ENCODE data around the gene UTP11. TPM values are rescaled to one million over a fixed set of nuclear protein-coding genes. Genes with fewer than 3 reads are reported as not detected.

Gene UTP11
- total RNA-seq, 2 experiments from 2014 or later = 40.1 to 43.8 TPM

- TF ChIP-seq EZH2phosphoT487 (IDR thresholded peaks at IDR 0.05; ENCODE audit: borderline replicate concordance, low read depth, low read length) = no peak
- TF ChIP-seq, protein P1, sequence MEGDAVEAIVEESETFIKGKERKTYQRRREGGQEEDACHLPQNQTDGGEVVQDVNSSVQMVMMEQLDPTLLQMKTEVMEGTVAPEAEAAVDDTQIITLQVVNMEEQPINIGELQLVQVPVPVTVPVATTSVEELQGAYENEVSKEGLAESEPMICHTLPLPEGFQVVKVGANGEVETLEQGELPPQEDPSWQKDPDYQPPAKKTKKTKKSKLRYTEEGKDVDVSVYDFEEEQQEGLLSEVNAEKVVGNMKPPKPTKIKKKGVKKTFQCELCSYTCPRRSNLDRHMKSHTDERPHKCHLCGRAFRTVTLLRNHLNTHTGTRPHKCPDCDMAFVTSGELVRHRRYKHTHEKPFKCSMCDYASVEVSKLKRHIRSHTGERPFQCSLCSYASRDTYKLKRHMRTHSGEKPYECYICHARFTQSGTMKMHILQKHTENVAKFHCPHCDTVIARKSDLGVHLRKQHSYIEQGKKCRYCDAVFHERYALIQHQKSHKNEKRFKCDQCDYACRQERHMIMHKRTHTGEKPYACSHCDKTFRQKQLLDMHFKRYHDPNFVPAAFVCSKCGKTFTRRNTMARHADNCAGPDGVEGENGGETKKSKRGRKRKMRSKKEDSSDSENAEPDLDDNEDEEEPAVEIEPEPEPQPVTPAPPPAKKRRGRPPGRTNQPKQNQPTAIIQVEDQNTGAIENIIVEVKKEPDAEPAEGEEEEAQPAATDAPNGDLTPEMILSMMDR (conservative IDR thresholded peaks at IDR 0.05; ENCODE audit: low read length) = no peak
- no peaks in the 10 kb centered on the region for H3K79me2 ChIP-seq (ENCODE audit: insufficient read depth, low read depth, low read length)
- POLR2A ChIA-PET = no interaction called here
Observed at GRCh38 chr1:38004284-38005108, 8.0 kb upstream of the UTP11 start.

DNA sequence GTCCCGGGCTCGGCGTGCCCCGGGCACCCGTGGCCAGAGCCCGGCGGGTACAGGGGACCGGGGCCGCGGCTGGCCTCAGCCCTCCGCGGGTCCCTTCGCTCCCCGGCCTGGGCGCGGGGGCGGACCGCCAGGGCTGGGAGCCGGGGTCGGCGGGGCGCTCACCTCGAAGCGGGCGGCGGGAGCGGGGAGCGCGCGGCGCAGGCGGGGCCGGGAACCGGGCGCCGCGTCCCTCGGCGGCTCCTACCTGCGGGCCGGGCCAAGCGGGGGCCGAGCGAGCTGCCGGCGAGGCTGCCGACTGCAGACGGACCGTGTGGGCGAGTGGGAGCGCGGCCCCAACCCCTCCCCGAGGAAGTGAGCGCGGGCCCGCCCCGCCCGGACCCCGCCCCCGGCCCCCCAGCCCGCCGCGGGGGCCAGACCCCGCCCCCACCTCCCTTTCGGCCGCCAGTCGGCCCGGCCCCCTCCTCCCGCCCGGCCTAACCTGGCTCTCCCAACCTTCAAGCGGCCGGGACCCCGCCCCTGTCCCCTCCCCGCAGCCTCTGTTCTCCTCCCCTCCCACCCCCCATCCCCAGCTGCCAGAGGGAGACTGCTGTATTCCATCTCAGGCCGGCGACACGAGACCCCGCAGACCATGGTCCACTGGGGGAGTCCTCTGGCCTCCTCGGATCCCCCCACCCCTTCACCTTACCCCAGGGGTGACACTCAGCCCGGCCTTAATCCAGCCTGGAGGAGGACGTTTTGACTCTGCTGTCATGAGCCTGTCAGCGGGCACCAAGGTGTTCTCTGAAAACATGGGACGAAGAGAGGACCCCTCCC, 7.1 kb upstream of the UTP11 start, which contains the start of gene FHL3:
FHL3 (minus strand) TSS at position 320 of the 813 bp plus-strand sequence. CDS start 6,102 bp downstream, outside the sequence.
- Histone ChIP-seq H3K9me2 (ENCODE audit: insufficient read depth, low read length) (no peaks in the 10 kb centered on the region), H3K4me3 (ENCODE audit: low read depth, low read length, poor library complexity, severe bottlenecking) (no peak within 1 kb of the TSS), H3K4me2 (ENCODE audit: low read length) (peak within 1 kb of the TSS; percentile 46; the same call in 1 of the 2 replicates), H4K20me1 (ENCODE audit: insufficient read depth, low read length) (no peaks in the 10 kb centered on the region), H3K9me3 (ENCODE audit: low read length) (no peaks in the 10 kb centered on the region), H3K79me2 (ENCODE audit: insufficient read depth, low read depth, low read length) (no peaks in the 10 kb centered on the region), H3K27ac (ENCODE audit: low read depth, low read length, poor library complexity, severe bottlenecking) (no peak within 1 kb of the TSS), H3K4me1 (ENCODE audit: insufficient read depth, low read length, poor library complexity, severe bottlenecking) (peaks cover 23% of the 10 kb centered on the region), H2AFZ (ENCODE audit: low read length) (peak within 1 kb of the TSS; percentile 69), H3K36me3 (ENCODE audit: insufficient read depth, low read length) (no peaks in the 10 kb centered on the region)
- TF ChIP-seq EZH2phosphoT487 (IDR thresholded peaks at IDR 0.05; ENCODE audit: borderline replicate concordance, low read depth, low read length) = no peak
- TF ChIP-seq, protein P1 (conservative IDR thresholded peaks at IDR 0.05; ENCODE audit: low read length) = no peak
- BruUV-seq (replicated peaks) = no TSS peak
- ChIA-PET CTCF (ENCODE audit: unreplicated experiment) (no interaction called here), POLR2A (no interaction called here)
- DNase-seq (ENCODE audit: low spot score) = no peak
- intact Hi-C loops (cut with micrococcal nuclease; ENCODE audit: unreplicated experiment) = no loop called here

More at GRCh38 chr1:38004284-38005108, 8.0 kb upstream of the UTP11 start:
- CTCF ChIA-PET (ENCODE audit: unreplicated experiment) = no interaction called here
- Histone ChIP-seq H3K9me3 (ENCODE audit: low read length) (no peaks in the 10 kb centered on the region), H4K20me1 (ENCODE audit: insufficient read depth, low read length) (no peaks in the 10 kb centered on the region), H3K4me2 (ENCODE audit: low read length) (peak overlapping the region; percentile 46; the same call in 1 of the 2 replicates), H3K9me2 (ENCODE audit: insufficient read depth, low read length) (no peaks in the 10 kb centered on the region), H3K4me1 (ENCODE audit: insufficient read depth, low read length, poor library complexity, severe bottlenecking) (peaks cover 32% of the 10 kb centered on the region), H3K36me3 (ENCODE audit: insufficient read depth, low read length) (no peaks in the 10 kb centered on the region), H3K4me3 (ENCODE audit: low read depth, low read length, poor library complexity, severe bottlenecking) (no peak overlapping the region), H2AFZ (ENCODE audit: low read length) (peak overlapping the region; percentile 69), H3K27ac (ENCODE audit: low read depth, low read length, poor library complexity, severe bottlenecking) (no peak overlapping the region)
- intact Hi-C loops (cut with micrococcal nuclease; ENCODE audit: unreplicated experiment) = no loop called here
- no peak for DNase-seq (ENCODE audit: low spot score)
- BruUV-seq (replicated peaks) = no TSS peak

Data from OCI-LY7 (cell line).